Loucy (cell line): ENCODE results near the gene TMEM178B.

Source experiments
- H2AFZ ChIP-seq: fragments of 200-600 bp; sonication (generic); 2 replicates; pipeline ENCODE4 v1.6.0; 2016; ENCODE audit warnings: antibody characterized with exemption, mild to moderate bottlenecking, low read length, moderate library complexity
- H3F3A ChIP-seq: fragments of 200-600 bp; 2 replicates; pipeline ENCODE4 v1.6.0; 2016; ENCODE audit warnings: antibody characterized with exemption, low read depth, mild to moderate bottlenecking
- H3K27me3 ChIP-seq: fragments of 200-600 bp; sonication (generic); 2 replicates; pipeline ENCODE4 v1.6.1; 2014; ENCODE audit warnings: low read length, mild to moderate bottlenecking; ENCODE audit not compliant: insufficient read depth, poor library complexity, severe bottlenecking
- H3K36me3 ChIP-seq: fragments of 200-600 bp; sonication (generic); 2 replicates; pipeline ENCODE4 v1.6.1; 2016; ENCODE audit warnings: low read length; ENCODE audit not compliant: insufficient read depth
- H3K4me1 ChIP-seq: fragments of 200-600 bp; sonication (generic); 2 replicates; pipeline ENCODE4 v1.5.1; 2014; ENCODE audit warnings: low read length, mild to moderate bottlenecking; ENCODE audit not compliant: insufficient read depth, poor library complexity, severe bottlenecking
- H3K4me2 ChIP-seq: fragments of 200-600 bp; sonication (generic); 2 replicates; pipeline ENCODE4 v1.6.0; 2014; ENCODE audit warnings: antibody characterized with exemption, low read length, low read depth, mild to moderate bottlenecking; ENCODE audit not compliant: poor library complexity, severe bottlenecking
- H3K4me3 ChIP-seq: fragments of 200-600 bp; sonication (generic); 2 replicates; pipeline ENCODE4 v1.5.1; 2014; ENCODE audit warnings: low read length, mild to moderate bottlenecking, mixed read lengths; ENCODE audit not compliant: poor library complexity, severe bottlenecking
- H3K79me2 ChIP-seq: fragments of 200-600 bp; sonication (generic); 2 replicates; pipeline ENCODE4 v1.6.1; 2014; ENCODE audit warnings: low read length; ENCODE audit not compliant: insufficient read depth
- H3K9ac ChIP-seq: fragments of 200-600 bp; sonication (generic); 2 replicates; pipeline ENCODE4 v1.6.0; 2014; ENCODE audit warnings: mild to moderate bottlenecking, low read depth, low read length, moderate library complexity; ENCODE audit not compliant: poor library complexity, severe bottlenecking
- H3K9me2 ChIP-seq: fragments of 200-600 bp; sonication (generic); replicated peaks from 2 replicates; pipeline ENCODE4 v1.6.1; 2016; ENCODE audit warnings: low read depth, low read length, mixed read lengths
- H3K9me3 ChIP-seq: fragments of 200-600 bp; sonication (generic); 2 replicates; pipeline ENCODE4 v1.6.1; 2014; ENCODE audit warnings: mild to moderate bottlenecking, antibody characterized with exemption, low read length, low read depth; ENCODE audit not compliant: insufficient read depth
- H4K20me1 ChIP-seq: fragments of 200-600 bp; sonication (generic); 2 replicates; pipeline ENCODE4 v1.6.0; 2014; ENCODE audit warnings: antibody characterized with exemption, low read length, mild to moderate bottlenecking; ENCODE audit not compliant: insufficient read depth, poor library complexity, severe bottlenecking
- EZH2phosphoT487 ChIP-seq: fragments of 200-600 bp; IDR thresholded peaks from 2 replicates; pipeline ENCODE4 v1.6.1; 2018; ENCODE audit warnings: antibody characterized with exemption, mild to moderate bottlenecking, moderate library complexity, borderline replicate concordance
- TF ChIP-seq, protein P1 (sequence below): fragments of 200-600 bp; sonication (generic); conservative IDR thresholded peaks from 2 replicates; pipeline ENCODE4 v1.5.1; 2014; ENCODE audit warnings: mild to moderate bottlenecking, antibody characterized with exemption, low read length

The TMEM178B gene

DNA sequence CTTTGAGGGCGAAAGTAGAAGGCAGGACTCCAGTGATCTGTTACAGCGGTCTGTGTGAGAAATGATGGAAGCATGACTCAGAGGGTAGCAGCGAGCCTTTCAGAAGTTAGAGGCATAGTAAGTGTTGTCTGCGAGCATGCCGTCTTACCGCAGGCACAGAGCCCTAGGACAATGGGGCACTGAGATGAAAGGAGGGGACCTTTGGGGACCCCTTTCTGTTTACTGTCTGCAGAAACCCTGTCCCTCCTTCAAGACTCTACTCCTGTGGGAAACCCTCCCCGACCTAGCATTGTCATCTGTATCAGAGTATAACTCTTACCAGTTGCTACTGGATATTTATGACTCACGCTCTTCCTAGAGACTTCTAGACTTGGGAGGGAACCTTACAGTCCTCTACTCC lies 390.1 kb downstream of the TMEM178B start:
- no peaks in the 10 kb centered on the region for H3K27me3 ChIP-seq
- H3K9me2 ChIP-seq: no peaks in the 10 kb centered on the region
- no peaks in the 10 kb centered on the region for H3K9me3 ChIP-seq
- TF ChIP-seq, protein P1, sequence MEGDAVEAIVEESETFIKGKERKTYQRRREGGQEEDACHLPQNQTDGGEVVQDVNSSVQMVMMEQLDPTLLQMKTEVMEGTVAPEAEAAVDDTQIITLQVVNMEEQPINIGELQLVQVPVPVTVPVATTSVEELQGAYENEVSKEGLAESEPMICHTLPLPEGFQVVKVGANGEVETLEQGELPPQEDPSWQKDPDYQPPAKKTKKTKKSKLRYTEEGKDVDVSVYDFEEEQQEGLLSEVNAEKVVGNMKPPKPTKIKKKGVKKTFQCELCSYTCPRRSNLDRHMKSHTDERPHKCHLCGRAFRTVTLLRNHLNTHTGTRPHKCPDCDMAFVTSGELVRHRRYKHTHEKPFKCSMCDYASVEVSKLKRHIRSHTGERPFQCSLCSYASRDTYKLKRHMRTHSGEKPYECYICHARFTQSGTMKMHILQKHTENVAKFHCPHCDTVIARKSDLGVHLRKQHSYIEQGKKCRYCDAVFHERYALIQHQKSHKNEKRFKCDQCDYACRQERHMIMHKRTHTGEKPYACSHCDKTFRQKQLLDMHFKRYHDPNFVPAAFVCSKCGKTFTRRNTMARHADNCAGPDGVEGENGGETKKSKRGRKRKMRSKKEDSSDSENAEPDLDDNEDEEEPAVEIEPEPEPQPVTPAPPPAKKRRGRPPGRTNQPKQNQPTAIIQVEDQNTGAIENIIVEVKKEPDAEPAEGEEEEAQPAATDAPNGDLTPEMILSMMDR: no peak
- no peak for TF ChIP-seq EZH2phosphoT487
- H3K36me3 ChIP-seq: no peaks in the 10 kb centered on the region
- no peak overlapping the region for H2AFZ ChIP-seq
- H3K9ac ChIP-seq: no peak overlapping the region
- H3K4me1 ChIP-seq: no peaks in the 10 kb centered on the region
- H3K4me3 ChIP-seq: no peak overlapping the region
- no peak overlapping the region for H3K4me2 ChIP-seq
- H3K79me2 ChIP-seq: no peaks in the 10 kb centered on the region
- no peaks in the 10 kb centered on the region for H4K20me1 ChIP-seq
- H3F3A ChIP-seq: no peaks in the 10 kb centered on the region

DNA sequence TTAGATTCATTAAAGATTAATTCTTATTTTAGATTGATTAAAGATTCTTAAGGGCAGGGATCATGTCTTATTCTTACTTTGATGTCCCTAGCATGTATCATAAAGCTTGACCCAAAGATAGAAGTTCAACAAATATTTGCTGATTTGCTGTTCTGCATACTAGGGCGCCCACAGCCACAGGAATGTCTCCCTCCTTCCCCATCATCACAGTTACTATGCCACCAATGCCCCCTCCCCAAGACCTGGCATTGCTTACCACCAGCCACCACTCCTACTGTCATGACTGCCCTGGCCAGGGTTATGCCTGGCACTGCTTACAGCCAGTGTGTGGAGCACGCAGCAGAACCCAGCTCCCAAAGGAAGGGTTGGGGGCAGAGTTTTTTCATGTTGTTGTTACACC lies 390.7 kb downstream of the TMEM178B start:
- H3K9me2 ChIP-seq: no peaks in the 10 kb centered on the region
- H3K27me3 ChIP-seq: no peaks in the 10 kb centered on the region
- H3K4me2 ChIP-seq: no peak overlapping the region
- H3K4me3 ChIP-seq: no peak overlapping the region
- H3K9me3 ChIP-seq: no peaks in the 10 kb centered on the region
- no peak overlapping the region for H3K9ac ChIP-seq
- H3K79me2 ChIP-seq: no peaks in the 10 kb centered on the region
- H4K20me1 ChIP-seq: no peaks in the 10 kb centered on the region
- H3F3A ChIP-seq: no peaks in the 10 kb centered on the region
- no peaks in the 10 kb centered on the region for H3K36me3 ChIP-seq
- no peaks in the 10 kb centered on the region for H3K4me1 ChIP-seq
- TF ChIP-seq EZH2phosphoT487: no peak
- TF ChIP-seq, protein P1: no peak
- no peak overlapping the region for H2AFZ ChIP-seq

DNA sequence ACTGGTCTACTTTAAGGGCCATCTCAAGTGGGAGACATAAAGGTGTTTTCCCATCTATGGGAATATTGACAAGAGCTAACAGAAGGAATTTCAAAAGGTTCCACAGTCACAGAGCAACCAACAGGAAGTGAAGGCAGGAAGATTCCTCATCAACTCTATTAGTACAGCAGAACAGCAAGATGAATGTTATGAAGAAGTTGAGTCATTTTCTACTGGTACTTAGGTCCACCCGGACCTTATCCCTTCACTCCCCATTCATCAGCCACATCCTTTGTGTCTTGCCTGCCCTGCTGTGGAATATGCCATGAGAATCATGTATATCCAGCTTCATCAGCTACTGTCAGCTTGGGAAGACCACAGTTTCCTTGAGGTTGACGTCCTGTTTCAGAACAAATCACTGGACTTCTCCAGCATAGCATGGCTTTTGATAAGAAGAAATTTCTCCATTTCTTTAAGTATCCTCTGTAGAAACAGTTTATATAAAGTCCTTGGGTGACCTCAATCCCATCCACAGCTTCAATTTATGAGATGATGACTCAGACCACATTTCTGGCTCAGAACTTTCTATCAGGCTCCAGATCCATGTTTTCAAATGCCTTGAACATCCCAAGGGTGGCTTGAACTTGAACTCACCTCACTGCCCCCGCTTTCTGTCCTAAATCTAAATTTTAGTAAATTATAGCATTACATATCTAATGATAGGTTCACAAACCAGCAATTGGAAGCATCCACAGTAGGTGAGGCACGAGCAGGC lies 392.5 kb downstream of the TMEM178B start:
- no peak overlapping the region for H3K4me2 ChIP-seq
- TF ChIP-seq, protein P1: no peak
- no peak for TF ChIP-seq EZH2phosphoT487
- no peak overlapping the region for H3K4me3 ChIP-seq
- H4K20me1 ChIP-seq: no peaks in the 10 kb centered on the region
- H3F3A ChIP-seq: no peaks in the 10 kb centered on the region
- H3K79me2 ChIP-seq: no peaks in the 10 kb centered on the region
- no peaks in the 10 kb centered on the region for H3K9me3 ChIP-seq
- no peaks in the 10 kb centered on the region for H3K9me2 ChIP-seq
- H3K27me3 ChIP-seq: no peaks in the 10 kb centered on the region
- H3K36me3 ChIP-seq: no peaks in the 10 kb centered on the region
- H2AFZ ChIP-seq: no peak overlapping the region
- H3K9ac ChIP-seq: no peak overlapping the region
- no peaks in the 10 kb centered on the region for H3K4me1 ChIP-seq
